RCC 7860 (cell line): ENCODE results near the gene EIF4EBP2.
A peak's percentile ranks its signal among the peaks of the same experiment; 100 is the strongest.

Source experiments
- DNase-seq: peaks from one replicate; pipeline ENCODE4 v3.0.0-alpha.2; 2015; ENCODE audit warnings: low spot score
- FAIRE-seq: peaks from 2 replicates; lab custom pipeline; 2012; peaks lifted over from hg19 to GRCh38; lab: Jason Lieb, UNC

EIF4EBP2 gene

GRCh38 chr10:70458329-70459060 lies 54.5 kb downstream of the EIF4EBP2 start:
- no peak for FAIRE-seq
- DNase-seq = peak; percentile 70

DNA sequence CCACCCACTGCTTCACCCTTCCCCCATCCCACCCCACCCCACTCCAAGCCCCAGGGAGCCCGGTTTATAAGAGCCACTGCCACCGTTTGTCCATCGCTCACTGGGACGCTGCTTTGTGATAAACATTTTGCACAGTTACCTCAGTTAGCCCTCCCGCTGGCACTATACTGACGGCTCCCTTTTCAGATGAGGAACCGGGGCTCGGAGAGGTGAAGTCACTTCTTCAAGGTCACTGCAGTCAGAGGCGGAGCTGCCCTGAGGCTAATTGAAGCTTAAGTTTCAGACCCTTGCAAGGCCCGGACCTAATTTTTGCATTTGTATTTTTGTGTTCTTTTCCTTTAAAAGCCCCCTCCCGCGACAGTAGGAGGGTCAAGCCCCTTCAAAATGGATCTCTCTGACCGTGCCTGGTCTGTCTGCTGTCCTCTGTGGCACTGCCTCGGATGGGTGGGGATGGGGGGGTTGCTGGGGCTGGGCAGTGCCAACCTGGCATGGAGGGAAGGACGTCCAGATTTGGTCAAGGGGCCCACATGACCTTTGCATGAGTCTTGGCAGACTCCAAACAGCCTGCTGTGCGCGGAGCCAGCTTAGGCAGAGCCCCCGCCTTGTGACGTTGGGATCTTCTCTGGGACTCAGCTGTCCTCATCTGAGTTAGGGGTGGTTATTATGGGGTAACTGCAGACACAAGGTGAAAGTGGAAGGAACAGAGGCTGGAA lies 55.3 kb downstream of the EIF4EBP2 start:
- DNase-seq (no peak), FAIRE-seq (no peak)

DNA sequence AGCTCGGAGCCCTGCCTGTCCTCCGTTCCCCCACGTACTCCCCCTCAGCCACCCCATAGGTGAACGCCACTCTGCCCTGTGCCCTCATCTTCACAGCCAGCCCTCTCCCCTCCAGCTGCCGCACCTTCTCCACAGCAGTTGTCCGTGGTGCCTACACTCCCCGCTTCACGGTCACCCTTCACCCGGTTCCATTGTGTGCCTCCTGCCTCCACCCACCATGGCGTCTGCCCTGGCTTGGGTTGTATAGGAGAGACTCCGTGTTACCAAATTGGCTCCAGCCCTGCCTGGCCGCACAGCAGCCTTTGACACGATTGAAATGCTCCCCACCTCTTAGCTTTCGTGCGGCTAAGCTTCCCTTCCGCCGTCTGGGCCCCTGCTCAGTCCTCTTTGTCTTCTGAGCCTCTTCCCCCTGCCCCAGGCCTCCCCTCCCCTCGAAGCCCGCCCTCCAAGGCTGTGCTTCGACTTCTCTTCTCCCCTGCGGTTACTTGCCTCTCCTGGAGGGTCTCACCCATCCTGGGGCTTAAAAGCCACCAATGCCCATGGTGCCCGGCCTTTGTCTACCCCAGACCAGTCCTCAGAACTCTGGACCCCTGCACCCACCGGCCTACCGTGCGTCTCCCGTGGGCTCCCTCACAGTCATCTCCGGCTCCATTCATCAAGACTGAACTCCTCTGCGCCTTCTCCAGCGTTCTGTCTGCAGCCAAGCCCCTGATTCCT lies 56.0 kb downstream of the EIF4EBP2 start:
- FAIRE-seq = no peak
- DNase-seq = no peak

GRCh38 chr10:70461397-70462348 lies 57.7 kb downstream of the EIF4EBP2 start:
- DNase-seq (peak; percentile 41), FAIRE-seq (no peak)

- no peak for FAIRE-seq
- peak; percentile 15 for DNase-seq
These were observed 58.5 kb downstream of the EIF4EBP2 start for GRCh38 chr10:70462349-70462984.

DNA sequence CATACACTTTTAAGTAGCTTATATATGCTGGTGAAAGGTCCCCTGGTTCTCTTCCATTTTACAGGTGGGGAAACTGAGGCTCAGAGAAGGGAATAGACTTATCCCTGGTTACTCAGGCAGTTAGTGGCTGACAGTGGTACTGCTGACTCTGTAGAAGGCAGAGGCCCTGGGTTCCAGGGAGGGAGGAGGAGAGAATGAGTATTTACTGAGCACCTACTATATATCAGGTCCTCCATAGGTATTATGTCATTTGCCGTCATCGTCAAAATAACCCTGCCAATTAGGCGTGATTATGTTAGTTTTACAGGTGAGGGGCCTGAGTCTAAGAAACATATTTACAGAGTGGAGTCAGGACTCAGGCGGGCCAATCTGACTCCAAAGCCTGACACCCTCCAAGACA lies 61.3 kb downstream of the EIF4EBP2 start:
- no peak for DNase-seq
- no peak for FAIRE-seq

GRCh38 chr10:70465832-70466231 lies 61.9 kb downstream of the EIF4EBP2 start:
- FAIRE-seq (no peak), DNase-seq (no peak)

GRCh38 chr10:70466951-70467350 lies 63.0 kb downstream of the EIF4EBP2 start:
- FAIRE-seq = no peak
- DNase-seq = no peak

DNA sequence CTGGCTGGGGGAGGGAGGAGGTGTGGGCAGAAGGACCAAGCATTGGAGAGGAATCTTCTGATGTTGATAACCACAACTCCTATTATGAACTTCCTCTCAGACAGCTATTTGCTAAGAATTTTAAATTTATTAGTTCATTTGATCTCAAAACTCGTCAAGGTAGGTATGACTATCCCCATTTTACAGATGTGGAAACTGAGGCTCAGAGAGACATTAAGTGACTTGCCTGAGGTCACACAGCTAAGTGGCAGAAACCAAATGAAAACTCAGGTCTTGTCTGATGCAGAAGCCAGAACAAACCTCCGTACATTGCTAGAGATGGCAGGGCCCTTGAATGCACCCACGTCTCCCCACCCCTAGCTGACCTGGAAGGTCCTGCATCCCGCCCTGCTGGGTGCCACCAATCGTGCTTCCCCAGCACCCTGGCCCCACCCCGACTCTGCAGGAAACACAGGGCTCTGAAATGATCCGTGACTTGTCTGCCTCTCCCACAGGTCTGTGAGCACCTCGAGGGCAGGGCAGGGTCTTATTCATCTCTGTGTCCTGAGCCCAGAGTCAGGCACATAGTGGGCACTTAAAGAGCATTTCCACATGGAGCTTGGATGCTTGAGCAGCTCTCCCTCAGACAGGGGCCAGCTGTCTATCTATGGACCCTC lies 69.0 kb downstream of the EIF4EBP2 start:
- no peak for DNase-seq

GRCh38 chr10:70474780-70475179 lies 70.8 kb downstream of the EIF4EBP2 start:
- FAIRE-seq = no peak

More for the DNA sequence above, 69.0 kb downstream of the EIF4EBP2 start:
- no peak for FAIRE-seq

GRCh38 chr10:70475661-70476060 lies 71.7 kb downstream of the EIF4EBP2 start:
- DNase-seq (peak; percentile 44), FAIRE-seq (no peak)

More at GRCh38 chr10:70474780-70475179, 70.8 kb downstream of the EIF4EBP2 start:
- no peak for DNase-seq

- DNase-seq (no peak), FAIRE-seq (no peak)
These were observed 72.5 kb downstream of the EIF4EBP2 start for GRCh38 chr10:70476249-70477035.

GRCh38 chr10:70477661-70478162 lies 73.8 kb downstream of the EIF4EBP2 start:
- DNase-seq (peak; percentile 17), FAIRE-seq (no peak)
